GM18907 (cell line): ENCODE data around the gene DLGAP1.
"Not testable (repeated sequence)": the region's sequence is repeated elsewhere in the genome, so short reads cannot be mapped to it uniquely, and the experiment has no call there.

Experiments used
- ATAC-seq: cut with Tn5 transposase; IDR thresholded peaks from one replicate; pipeline ENCODE4 v1.9.1; 2021; ENCODE audit warnings: mild to moderate bottlenecking, moderate library complexity; ENCODE audit not compliant: unreplicated experiment

The DLGAP1 gene

DNA sequence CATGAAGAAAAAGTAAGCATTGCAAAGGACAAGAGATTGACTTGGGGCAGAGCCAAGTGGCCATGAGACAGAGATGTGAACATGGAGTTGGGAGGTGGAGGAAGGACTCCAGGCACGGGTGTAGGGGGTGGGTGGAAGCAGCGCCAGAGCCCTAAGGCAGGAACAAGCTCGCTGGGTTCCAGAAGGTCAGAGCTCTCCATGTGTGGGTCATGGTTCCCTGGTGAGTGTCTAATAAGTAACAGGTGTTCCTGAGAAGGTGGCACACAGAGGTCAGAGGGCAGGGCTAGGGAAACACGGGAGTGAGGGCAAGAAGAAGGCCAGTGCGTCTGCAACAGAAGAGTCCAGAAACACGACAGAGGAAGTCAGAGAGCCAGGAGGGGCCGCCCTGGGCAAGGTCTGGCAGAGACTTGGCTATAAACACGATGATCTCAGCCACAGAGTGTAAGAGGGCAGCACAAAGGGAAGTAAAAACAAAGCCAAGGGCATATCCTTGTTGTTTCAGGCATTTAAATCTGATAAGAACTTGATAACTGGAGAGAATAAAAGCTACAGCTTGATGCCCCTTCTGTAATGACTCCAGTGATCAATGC is 744.3 kb downstream of the DLGAP1 start:
- no peak for ATAC-seq

DNA sequence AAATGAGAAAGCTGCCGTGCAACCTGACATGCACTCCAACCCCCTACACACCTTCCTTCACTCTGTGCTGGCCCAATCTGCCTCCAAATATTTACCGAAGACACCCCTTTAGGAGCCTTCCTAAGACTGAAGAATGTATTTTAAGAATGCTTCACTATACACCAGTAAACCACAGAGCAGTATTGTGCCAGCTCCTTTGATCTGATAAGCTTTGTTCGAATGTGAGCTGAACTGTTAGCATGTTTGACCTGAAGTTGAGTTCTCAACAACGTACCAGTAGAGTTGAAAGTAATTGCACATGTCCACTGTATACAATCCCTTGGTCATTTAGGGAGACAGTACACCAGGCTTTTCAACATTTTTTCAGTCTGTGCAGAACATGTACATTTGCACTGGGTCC is 745.9 kb downstream of the DLGAP1 start:
- ATAC-seq: no peak

DNA sequence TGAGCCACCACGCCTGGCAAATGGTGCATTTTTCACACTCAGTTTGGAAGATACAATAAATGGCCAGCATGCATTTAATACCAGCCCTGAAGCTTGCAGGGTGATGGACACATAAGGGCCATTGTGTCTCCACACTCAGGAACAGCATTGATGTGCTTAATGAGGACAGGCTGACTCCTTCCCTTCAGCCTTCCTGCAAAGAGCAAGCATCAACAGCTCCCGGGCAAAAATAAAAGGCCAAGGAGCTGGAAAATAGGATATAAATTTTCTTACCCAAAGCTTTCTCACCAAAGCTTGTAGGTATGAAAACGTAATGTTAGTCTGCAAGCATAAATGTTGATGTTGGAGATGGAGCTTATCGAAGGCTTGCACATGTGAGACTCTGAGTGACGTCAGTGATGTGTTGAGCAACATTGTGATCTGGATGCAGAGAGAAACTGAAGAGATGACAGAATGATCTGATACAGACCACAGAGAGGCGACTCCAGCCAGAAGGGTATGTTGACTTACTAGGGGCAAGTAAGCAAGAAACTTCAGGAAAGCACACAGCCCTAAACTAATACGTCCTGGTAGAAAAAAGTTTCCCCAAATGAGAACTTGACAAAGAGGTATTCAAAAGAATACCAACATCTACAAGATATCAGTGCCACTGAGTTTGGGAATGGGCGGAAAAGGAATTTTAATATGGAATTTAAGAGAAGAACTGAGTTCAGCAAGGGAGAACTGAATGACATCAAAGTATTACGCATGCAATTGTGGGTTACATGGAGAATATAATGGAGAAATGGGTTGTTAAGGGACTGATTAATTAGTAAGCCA is 748.6 kb downstream of the DLGAP1 start:
- no peak for ATAC-seq

DNA sequence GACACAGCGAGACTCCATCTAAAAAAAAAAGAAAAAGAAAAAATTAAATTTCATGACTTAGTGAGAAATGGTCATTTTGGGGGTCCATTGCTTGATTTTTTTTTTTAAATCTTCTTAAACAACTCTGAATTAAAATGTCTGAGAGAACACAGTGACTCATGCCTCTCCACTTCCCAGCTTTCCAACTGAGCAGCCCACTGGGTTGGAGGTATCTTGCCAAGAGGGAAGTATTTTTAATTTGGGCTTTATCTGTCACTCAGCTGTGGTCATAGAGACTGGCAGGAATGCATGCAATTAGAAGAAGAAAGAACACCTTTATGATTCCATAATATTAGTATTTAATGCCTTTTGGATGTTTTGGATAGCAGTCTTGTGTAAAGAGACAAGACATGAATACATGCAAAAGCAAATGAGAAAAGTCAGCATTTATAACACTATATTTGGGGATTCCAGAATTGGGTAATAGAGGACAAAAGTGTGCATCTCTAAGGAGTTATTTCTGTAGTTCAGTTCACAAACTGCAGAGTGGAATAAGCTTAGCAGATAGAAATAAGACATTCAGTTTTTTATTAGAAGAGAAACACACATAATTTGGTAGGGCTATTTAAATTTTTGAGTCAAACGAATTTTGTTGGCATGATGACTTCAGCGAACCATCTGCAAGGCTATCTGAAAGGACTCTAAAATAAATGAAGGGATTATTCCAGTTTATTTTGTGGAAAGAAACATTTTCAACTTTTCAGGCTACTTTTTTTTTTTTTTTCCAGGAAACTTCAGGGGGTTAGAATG is 750.4 kb downstream of the DLGAP1 start:
- no peak for ATAC-seq

DNA sequence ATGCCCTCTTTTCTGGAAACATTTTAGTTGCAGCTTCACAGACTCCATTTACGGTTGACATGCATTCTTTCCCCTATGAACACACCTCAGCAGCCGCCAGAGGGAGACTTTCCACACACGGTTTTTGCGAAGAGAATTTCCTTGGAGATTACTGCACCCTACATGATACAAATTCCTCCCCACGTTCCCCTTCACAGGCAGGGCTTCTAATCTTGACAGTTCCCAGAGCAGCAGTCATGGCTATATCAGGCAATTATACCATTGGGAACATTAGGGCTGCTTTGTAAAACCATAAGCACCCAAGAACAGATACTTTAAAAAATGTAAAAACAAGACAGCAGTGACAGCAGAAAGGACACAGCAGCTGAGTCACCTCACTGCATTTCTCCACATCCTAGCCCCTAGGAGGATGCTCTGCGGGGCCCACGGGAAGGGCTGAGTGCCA is 751.4 kb downstream of the DLGAP1 start:
- ATAC-seq: no peak

DNA sequence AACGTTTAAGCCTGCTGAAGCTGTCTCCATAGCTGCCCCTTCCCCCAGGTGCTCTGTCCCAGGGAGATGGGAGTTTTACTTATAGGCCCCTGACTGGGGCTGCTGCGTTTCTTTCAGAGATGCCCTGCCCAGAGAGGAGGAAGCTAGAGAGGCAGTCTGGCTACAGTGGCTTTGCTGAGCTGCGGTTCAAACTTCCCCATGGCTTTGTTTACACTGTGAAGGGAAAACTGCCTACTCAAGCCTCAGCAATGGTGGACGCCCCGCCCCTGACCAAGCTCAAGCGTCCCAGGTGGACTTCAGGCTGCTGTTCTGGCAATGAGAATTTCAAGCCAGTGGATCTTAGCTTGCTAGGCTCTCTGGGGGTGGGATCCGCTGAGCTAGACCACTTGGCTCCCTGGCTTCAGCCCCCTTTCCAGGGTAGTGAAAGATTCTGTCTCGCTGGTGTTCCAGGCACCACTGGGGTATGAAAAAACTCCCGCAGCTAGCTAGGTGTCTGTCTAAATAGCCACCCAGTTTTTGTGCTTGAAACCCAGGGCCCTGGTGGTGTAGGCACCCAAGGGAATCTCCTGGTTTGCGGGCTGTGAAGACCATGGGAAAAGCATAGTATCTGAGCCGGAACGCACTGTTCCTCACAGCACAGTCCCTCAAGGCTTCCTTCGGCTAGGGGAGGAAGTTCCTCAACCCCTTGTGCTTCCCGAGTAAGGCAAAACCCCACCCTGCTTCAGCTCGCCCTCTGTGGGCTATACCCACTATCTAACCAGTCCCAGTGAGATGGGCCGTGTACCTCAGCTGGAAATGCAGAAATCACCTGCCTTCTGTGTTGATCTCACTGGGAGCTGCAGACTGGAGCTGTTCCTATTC is 755.2 kb downstream of the DLGAP1 start:
- not testable (repeated sequence) for ATAC-seq

DNA sequence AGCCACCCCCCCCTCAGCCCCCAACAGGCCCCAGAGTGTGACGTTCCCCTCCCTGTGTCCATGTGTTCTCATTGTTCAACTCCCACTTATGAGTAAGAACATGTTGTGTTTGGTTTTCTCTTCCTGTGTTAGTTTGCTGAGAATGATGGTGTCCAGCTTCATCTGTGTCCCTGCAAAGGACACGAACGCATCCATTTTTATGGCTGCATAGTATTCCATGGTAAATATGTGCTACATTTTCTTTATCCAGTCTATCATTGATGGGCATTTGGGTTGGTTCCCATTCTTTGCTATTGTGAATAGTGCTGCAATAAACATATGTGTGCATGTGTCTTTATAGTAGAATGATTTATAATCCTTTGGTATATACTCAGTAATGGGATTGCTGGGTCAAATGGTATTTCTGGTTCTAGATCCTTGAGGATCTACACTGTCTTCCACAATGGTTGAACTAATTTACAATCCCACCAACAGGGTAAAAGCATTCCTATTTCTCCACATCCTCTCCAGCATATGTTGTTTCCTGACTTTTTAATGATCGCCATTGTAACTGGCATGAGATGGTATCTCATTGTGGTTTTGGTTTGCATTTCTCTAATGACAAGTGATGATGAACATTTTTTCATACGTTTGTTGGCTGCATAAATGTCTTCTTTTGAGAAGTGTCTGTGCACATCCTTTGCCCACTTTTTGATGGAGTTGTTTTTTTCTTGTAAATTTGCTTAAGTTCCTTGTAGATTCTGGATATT is 760.9 kb downstream of the DLGAP1 start:
- ATAC-seq: not testable (repeated sequence)

DNA sequence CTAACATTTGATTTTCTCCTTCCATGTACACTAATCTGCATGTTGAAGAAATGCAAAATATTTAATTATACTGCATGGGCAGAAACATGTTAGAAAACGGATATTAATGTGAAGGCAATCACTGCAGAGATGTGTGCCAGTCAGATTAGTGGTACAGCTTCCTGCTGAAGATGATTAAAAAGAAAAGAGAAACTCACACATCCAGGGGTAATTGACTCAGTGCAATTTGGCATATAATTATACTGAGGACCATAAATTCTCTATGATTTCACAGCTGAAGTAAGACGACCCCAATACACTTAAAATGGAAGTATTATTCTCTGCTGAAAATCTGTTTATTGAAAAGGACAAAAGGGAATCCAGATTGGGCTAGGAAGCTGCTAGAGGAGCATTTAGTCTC is 761.7 kb downstream of the DLGAP1 start:
- no peak for ATAC-seq

DNA sequence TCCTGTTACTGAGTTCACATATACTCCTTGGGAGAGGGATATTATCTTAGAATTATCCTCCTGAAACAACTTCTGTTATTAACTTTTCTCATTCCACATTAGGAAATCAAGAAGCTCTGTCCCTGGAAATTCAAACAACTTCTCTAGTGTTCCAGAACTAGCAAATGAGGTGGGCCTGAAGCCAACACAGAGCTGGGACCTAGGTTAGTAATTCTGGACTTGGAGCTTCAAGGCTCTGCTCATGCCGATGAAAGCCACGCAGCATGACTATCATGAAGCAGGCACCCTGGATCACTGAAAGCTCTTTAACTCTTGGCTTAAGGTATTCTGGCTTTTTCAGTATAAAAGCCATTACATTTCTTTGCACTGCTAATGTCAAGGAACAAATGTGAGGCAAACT is 762.4 kb downstream of the DLGAP1 start:
- ATAC-seq: no peak

DNA sequence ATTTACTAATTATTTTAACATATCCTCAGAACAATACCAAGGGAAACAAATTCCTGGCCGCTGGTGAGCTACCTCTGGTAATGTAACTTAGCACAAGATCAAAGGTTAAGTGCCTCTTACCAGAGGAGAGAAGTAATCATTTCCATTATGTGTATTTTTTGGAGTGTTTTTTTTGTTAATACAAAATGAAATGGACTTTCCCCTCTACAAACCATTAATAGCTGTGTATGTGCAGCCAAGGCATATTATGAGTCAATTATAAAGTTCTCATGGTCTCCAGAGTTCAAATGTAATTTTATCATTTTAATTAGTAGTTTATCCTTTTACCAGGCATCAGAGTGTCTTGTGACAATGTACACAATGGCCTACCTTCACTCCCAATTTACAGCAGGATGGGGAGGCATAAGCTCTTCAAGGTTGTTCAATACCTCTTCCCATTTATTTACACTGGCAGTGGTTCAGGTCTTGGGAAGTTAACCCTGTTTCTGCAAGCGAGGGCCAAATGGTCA is 762.9 kb downstream of the DLGAP1 start:
- no peak for ATAC-seq

DNA sequence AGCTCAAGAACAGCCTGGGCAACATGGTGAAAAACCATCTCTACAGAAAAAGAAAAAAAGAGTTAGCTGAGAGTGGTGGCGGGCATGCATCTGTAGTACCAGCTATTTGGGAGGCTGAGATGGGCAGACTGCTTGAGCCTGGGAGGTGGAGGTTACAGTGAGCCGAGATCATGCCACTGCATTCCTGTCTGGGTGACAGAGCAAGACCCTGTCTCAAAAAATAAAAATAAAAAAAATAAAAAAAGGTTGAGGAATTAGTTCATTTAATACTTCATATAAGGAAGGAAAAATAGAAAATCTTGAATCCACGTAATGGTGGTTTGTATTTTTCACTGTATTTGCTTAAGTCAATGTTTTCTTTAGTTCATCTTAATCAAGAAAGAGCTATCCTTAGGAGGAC is 763.4 kb downstream of the DLGAP1 start:
- no peak for ATAC-seq

DNA sequence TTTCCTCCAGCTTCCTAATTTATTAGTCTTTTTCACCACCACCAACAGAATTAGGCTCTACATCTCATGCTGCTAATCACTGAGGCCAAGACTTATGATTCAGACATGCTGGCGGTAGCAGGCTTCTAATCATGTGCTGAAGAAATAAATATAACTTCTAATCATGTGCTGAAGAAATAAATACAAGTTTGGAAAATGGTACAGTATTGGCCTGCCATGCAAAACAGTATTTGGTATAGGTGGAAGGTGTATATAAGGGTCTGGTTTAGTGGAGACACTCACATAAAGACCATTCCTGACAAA is 764.4 kb downstream of the DLGAP1 start:
- ATAC-seq: no peak

DNA sequence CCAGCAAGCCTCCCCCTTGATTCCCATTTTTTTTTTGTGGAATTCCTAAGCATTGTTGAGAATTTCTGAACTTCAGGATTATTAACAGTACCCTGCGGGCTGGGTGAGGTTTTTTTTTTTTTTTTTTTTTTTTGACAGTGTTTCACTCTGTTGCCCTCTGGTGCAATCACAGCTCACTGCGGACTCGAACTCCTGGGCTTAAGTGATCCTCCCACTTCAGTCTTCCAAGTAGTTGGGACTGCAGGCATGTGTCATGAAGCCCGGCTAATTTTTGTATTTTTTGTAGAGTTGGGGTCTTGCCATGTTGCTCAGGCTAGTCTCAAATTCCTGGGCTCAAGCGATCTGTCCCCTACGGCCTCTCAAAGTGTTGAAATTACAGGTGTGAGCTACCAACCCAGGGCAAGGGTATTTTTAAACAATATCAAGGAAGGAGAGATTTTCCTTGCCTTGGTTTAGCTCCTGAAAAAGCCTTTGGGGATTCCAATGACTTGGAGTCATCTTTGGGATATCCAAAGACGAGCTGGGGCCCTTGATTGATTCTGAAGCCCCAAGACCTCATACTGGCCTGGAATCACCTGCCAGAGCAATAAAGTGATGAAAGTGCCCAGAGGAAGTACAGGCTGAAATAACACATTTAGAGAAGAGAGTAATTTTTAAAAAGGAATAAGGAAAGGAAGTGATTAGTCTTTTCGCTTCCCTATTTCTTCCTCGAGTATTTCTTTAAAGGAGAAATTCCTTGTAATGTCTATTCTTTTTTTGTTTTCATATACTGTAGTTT is 764.9 kb downstream of the DLGAP1 start:
- no peak for ATAC-seq

DNA sequence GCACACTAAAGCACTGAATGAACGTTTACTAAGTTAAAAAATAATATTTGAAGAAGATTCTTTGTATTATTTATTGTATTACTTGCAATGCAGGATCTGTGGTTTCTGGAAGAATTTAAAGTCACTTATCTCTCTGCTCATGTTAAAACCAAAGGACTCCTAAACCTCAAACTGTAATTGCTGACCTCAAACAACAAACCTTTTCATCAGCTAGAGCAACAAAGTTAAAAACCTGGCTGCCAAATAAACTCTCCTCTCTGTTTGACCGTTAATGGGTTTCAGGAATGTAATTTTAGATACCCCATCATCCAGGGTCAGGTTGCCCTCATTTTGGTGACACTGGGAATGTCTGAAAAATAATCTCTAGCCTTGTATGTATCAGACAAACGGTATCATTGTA is 766.0 kb downstream of the DLGAP1 start:
- ATAC-seq: no peak

DNA sequence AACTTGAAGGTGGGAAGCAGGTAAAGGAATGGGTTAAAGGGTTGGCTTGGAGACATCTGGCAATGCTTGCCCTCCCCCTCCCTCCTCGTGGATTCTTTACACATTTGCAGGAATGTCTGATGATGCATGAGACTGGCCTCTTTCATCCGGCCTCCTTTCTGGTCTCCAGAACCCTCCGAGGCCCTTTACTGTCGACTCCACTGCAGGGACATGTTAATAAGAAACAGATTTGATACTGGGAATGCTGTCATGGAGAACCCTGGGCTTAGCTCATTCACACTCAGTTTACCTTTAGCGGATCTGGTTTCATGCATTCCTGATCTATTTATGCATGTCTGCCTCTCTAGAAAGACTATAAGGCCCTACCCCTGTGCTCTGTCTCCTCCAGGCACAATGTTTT is 766.4 kb downstream of the DLGAP1 start:
- ATAC-seq: no peak

DNA sequence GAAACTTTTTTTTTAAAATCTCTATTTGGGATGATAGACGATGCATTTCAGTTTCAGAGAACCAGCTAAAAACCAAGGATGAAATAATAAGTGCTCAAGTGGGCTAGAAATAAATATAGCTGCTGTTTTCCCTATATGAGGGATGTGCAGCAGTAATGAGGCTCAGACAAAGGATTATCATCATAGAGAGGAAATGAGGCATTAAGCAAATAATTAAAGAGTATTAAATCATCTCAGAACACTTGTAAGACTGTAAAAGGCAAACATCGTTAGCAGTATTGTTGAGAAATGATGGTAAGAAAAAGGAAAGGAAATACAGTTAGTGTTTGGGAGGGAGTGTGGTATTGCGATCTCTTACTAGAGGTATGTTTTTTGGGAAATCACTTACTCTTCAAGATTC is 771.6 kb downstream of the DLGAP1 start:
- no peak for ATAC-seq

DNA sequence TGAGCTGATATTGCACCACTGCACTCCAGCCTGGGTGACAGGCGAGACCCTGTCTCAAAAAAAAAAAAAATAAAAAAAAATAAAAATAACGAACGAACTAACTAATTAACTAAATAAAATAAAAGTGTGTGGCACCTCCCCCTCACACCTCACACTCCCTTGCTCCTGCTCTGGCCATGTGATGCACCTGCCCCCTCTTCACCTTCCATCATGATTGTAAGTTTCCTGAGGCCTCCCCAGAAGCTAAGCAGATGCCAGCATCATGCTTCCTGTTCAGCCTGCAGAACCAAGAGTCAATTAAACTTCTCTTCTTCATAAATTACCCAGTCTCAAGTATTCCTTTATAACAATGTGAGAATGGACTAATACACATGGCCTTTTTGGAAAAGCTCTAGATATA is 773.0 kb downstream of the DLGAP1 start:
- no peak for ATAC-seq

DNA sequence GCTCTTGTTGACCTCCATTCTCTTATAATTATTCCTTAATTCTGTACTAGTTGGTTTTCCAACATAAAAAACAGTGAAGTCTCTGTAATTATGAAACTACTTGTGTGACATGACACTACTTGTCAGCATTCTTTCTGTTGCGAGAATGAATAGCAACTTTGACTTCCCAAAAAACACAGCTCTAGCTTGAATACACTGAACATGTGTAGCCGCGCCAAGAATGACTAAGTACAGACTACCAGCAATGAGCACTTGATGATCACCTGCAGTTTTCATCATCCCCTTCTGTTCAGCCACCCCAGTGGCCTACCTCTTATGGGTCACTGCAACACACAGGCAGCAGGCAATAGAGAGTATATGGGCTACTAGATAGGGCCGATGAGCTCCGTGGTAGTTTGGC is 775.9 kb downstream of the DLGAP1 start:
- no peak for ATAC-seq

DNA sequence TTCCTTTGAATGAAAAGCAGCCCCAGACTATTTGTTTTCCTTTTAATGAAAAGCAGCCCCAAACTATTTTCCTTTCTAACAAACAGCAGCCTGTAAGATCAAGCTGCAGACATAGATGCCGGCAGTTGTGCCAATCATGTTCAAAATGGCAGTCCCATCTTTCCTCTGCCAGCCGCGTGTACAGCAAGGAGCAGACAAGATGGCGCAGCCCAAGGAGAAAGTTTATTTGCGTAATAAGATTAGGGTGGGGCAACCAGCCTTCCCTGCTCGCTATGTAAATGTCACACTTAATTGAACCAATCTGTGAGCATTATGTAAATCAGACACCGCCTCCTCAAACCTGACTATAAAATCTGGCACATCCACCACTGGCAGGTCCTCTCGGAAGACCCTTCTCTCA is 779.1 kb downstream of the DLGAP1 start:
- no peak for ATAC-seq
